Panc1 (cell line): ENCODE measurements around the gene ATRN. TPM values are rescaled to one million over a fixed set of nuclear protein-coding genes. Genes with fewer than 3 reads are reported as not detected.

ENCODE experiments used
- ATAC-seq: fragments of 200-7000 bp; cut with Tn5 transposase; 2 replicates; pipeline ENCODE4 v1.9.1; 2020; ENCODE audit warnings: mild to moderate bottlenecking, moderate library complexity
- BruUV-seq: library from RNA; stranded (reverse); fragments of 400-500 nt; replicated peaks from 2 replicates; lab custom pipeline; 2021; lab: Mats Ljungman, UMichigan
- CTCF ChIA-PET: fragments of 300-600 bp; sonication (Branson Sonifier 250); formaldehyde crosslinking; loops from one replicate; lab custom pipeline; 2022; ENCODE audit warnings: antibody characterized with exemption; lab: Charles Lee
- POLR2A ChIA-PET: fragments of 300-600 bp; sonication (Branson Sonifier 250); formaldehyde crosslinking; loops from one replicate; lab custom pipeline; 2022; ENCODE audit warnings: antibody characterized with exemption; lab: Charles Lee
- DNase-seq: peaks from one replicate; pipeline ENCODE4 v3.0.0-alpha.2; 2010; ENCODE audit warnings: low read depth, low spot score
- H3K27ac ChIP-seq: 2 replicates; pipeline ENCODE4 v1.5.1; 2011; ENCODE audit warnings: mild to moderate bottlenecking, low read length, inconsistent platforms
- H3K27me3 ChIP-seq: fragments of 200-500 bp; sonication (Bioruptor generic); 2 replicates; pipeline ENCODE4 v1.6.0; 2014; ENCODE audit warnings: low read length, inconsistent platforms; ENCODE audit not compliant: control insufficient read depth, insufficient read depth
- H3K36me3 ChIP-seq: fragments of 200-500 bp; sonication (Bioruptor generic); 2 replicates; pipeline ENCODE4 v1.5.1; 2014; ENCODE audit warnings: inconsistent platforms, mild to moderate bottlenecking, low read length, moderate library complexity; ENCODE audit not compliant: control insufficient read depth, insufficient read depth
- H3K4me1 ChIP-seq: 2 replicates; pipeline ENCODE4 v1.5.1; 2011; ENCODE audit warnings: inconsistent platforms, mild to moderate bottlenecking, low read length, moderate library complexity; ENCODE audit not compliant: control insufficient read depth, insufficient read depth
- H3K4me3 ChIP-seq, 2 experiments: 2 replicates each; pipeline ENCODE4 v1.5.1; 2011 to 2012; ENCODE audit warnings: low read depth in 2 of 2, low read length in 2 of 2, mild to moderate bottlenecking in 2 of 2, inconsistent platforms in 1 of 2, moderate library complexity in 1 of 2
- H3K9me3 ChIP-seq: fragments of 200-500 bp; sonication (Bioruptor generic); 2 replicates; pipeline ENCODE4 v1.5.1; 2014; ENCODE audit warnings: low read depth, mild to moderate bottlenecking, inconsistent platforms, low read length, moderate library complexity; ENCODE audit not compliant: control insufficient read depth, insufficient read depth
- POLR2AphosphoS5 ChIP-seq: IDR thresholded peaks from 2 replicates; pipeline ENCODE4 v1.6.1; 2012; ENCODE audit warnings: mild to moderate bottlenecking, low read depth, low read length, moderate library complexity
- SIN3A ChIP-seq: IDR thresholded peaks from 2 replicates; pipeline ENCODE4 v1.6.1; 2012; ENCODE audit warnings: low read depth, mild to moderate bottlenecking, low read length, moderate library complexity, borderline replicate concordance; ENCODE audit not compliant: insufficient read depth
- TCF7L2 ChIP-seq: IDR thresholded peaks from 2 replicates; pipeline ENCODE4 v1.6.1; 2011; ENCODE audit warnings: mild to moderate bottlenecking, low read depth, low read length, inconsistent platforms
- in situ Hi-C: cut with HindIII; loops from 2 replicates; pipeline ENCODE4 v1.10.0; 2016; ENCODE audit warnings: low sequenced_read_pairs, low pct_unique_long_range_greater_than_20kb
- intact Hi-C: fragments of 100-400 bp; cut with micrococcal nuclease; formaldehyde crosslinking; loops from one replicate; pipeline ENCODE4 v1.10.0; 2022; ENCODE audit not compliant: unreplicated experiment
- total RNA-seq: library from RNA; stranded (reverse); gene quantifications from one replicate; pipeline ENCODE4 v1.2.1, GENCODE V29; 2021; ENCODE audit not compliant: unreplicated experiment
- TF ChIP-seq, protein P1 (sequence below), 2 experiments: IDR thresholded peaks; 2 replicates each; pipeline ENCODE4 v1.6.1; 2011 to 2012; ENCODE audit warnings: low read depth in 2 of 2, control low read depth in 1 of 2, low read length in 1 of 2, mild to moderate bottlenecking in 1 of 2, moderate library complexity in 1 of 2; ENCODE audit not compliant: insufficient read depth in 1 of 2
- TF ChIP-seq, protein P2 (sequence below): fragments of 450-650 bp; IDR thresholded peaks from 2 replicates; pipeline ENCODE4 v1.5.1; 2017; ENCODE audit warnings: mild to moderate bottlenecking

ATRN gene
- total RNA-seq, 1 experiment from 2014 or later: 33.8 TPM

DNA sequence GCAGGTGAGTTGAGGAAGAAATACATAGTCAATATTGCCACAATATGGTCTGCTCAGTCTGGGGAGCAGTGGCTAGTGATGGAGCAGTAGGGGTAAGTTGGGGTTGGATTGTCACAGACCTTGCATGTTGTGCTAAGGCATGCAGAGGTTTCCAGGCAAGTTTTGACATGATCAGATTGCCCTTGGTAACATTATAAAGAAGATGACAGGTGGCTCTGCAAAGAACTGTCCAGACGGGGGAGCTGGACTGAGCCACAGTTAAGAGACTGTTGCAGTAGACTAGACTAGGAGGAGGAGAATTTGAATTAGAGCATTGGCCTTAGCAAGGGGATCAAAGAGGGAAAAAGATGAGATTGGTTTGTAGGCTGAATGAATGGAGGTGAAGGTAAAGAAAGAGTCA lies 23.4 kb downstream of the ATRN start:
- no TSS peak for BruUV-seq
- H3K27ac ChIP-seq: no peak overlapping the region
- CTCF ChIA-PET: no interaction called here
- TF ChIP-seq, protein P1, sequence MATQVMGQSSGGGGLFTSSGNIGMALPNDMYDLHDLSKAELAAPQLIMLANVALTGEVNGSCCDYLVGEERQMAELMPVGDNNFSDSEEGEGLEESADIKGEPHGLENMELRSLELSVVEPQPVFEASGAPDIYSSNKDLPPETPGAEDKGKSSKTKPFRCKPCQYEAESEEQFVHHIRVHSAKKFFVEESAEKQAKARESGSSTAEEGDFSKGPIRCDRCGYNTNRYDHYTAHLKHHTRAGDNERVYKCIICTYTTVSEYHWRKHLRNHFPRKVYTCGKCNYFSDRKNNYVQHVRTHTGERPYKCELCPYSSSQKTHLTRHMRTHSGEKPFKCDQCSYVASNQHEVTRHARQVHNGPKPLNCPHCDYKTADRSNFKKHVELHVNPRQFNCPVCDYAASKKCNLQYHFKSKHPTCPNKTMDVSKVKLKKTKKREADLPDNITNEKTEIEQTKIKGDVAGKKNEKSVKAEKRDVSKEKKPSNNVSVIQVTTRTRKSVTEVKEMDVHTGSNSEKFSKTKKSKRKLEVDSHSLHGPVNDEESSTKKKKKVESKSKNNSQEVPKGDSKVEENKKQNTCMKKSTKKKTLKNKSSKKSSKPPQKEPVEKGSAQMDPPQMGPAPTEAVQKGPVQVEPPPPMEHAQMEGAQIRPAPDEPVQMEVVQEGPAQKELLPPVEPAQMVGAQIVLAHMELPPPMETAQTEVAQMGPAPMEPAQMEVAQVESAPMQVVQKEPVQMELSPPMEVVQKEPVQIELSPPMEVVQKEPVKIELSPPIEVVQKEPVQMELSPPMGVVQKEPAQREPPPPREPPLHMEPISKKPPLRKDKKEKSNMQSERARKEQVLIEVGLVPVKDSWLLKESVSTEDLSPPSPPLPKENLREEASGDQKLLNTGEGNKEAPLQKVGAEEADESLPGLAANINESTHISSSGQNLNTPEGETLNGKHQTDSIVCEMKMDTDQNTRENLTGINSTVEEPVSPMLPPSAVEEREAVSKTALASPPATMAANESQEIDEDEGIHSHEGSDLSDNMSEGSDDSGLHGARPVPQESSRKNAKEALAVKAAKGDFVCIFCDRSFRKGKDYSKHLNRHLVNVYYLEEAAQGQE (IDR thresholded peaks at IDR 0.05; ENCODE audit: insufficient read depth in 1 of 2, low read depth in 2 of 2, low read length in 1 of 2): no peak
- TF ChIP-seq, protein P2, sequence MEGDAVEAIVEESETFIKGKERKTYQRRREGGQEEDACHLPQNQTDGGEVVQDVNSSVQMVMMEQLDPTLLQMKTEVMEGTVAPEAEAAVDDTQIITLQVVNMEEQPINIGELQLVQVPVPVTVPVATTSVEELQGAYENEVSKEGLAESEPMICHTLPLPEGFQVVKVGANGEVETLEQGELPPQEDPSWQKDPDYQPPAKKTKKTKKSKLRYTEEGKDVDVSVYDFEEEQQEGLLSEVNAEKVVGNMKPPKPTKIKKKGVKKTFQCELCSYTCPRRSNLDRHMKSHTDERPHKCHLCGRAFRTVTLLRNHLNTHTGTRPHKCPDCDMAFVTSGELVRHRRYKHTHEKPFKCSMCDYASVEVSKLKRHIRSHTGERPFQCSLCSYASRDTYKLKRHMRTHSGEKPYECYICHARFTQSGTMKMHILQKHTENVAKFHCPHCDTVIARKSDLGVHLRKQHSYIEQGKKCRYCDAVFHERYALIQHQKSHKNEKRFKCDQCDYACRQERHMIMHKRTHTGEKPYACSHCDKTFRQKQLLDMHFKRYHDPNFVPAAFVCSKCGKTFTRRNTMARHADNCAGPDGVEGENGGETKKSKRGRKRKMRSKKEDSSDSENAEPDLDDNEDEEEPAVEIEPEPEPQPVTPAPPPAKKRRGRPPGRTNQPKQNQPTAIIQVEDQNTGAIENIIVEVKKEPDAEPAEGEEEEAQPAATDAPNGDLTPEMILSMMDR: 0 out of 2 replicates have a peak, but pooled peaks have one; percentile 12
- POLR2A ChIA-PET: no interaction called here
- H3K4me1 ChIP-seq: no peaks in the 10 kb centered on the region
- intact Hi-C loops: no loop called here
- H3K4me3 ChIP-seq: no peak overlapping the region
- in situ Hi-C loops: no loop called here
- no peak for ATAC-seq
- no peak for DNase-seq
- no peaks in the 10 kb centered on the region; the same call in 1 of the 2 replicates for H3K9me3 ChIP-seq
- no peaks in the 10 kb centered on the region for H3K36me3 ChIP-seq
- no peaks in the 10 kb centered on the region for H3K27me3 ChIP-seq

DNA sequence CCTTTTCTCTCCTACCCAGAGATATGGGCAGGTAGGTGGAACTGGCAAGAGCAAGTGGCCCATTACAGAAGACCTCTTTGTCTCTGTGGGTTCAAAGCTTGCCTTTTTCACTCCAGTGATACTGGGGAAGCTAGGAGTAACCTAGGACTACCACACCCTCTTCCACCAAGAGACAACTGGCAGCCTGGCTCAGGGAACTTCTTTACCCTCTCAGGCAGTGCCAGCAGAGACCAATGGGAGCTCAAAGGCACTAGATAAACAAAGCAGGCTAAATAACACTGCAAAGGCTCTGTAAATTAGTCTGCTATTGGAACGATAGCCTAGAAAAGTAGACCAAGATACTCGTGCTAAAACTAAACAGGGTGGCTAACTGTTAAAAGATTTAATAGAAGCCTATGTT lies 32.1 kb downstream of the ATRN start:
- DNase-seq: no peak
- H3K4me3 ChIP-seq: no peak overlapping the region
- no peaks in the 10 kb centered on the region for H3K4me1 ChIP-seq
- intact Hi-C loops (no loop called here), in situ Hi-C loops (no loop called here)
- no peaks in the 10 kb centered on the region for H3K36me3 ChIP-seq
- no peak for ATAC-seq
- BruUV-seq: no TSS peak
- no peaks in the 10 kb centered on the region for H3K27me3 ChIP-seq
- no peak overlapping the region for H3K27ac ChIP-seq
- ChIA-PET CTCF (no interaction called here), POLR2A (no interaction called here)
- H3K9me3 ChIP-seq: no peaks in the 10 kb centered on the region
- TF ChIP-seq, protein P1 (IDR thresholded peaks at IDR 0.05; ENCODE audit: insufficient read depth in 1 of 2, low read depth in 2 of 2, low read length in 1 of 2): no peak
- TF ChIP-seq TCF7L2 (no peak), POLR2AphosphoS5 (no peak), SIN3A (no peak)
- TF ChIP-seq, protein P2: no peak
